IMR-90 (cell line): Measurements from ENCODE around the gene KRTAP4-12. TPM values are rescaled to one million over a fixed set of nuclear protein-coding genes. Genes with fewer than 3 reads are reported as not detected.

ENCODE experiments used
- ATAC-seq: fragments of 200-7000 bp; cut with Tn5 transposase; 2 replicates; pipeline ENCODE4 v1.9.1; 2020; ENCODE audit warnings: low read depth, mild to moderate bottlenecking, moderate library complexity
- BruUV-seq: library from RNA; stranded (reverse); fragments of 400-500 nt; replicated peaks from 2 replicates; lab custom pipeline; 2021; lab: Mats Ljungman, UMichigan
- CTCF ChIA-PET: fragments of 300-600 bp; formaldehyde crosslinking; extraction: SDS; loops from one replicate; lab custom pipeline; 2021; ENCODE audit warnings: antibody characterized with exemption; lab: Yijun Ruan, JAX
- POLR2A ChIA-PET: fragments of 300-600 bp; sonication (Branson Sonifier 250); formaldehyde crosslinking; loops from one replicate; lab custom pipeline; 2022; ENCODE audit warnings: antibody characterized with exemption; ENCODE audit not compliant: unreplicated experiment; lab: Charles Lee
- DNase-seq: peaks from one replicate; pipeline ENCODE4 v3.0.0; 2013
- H2AFZ ChIP-seq: replicated peaks from 2 replicates; pipeline ENCODE3; 2013; ENCODE audit warnings: low read length, mild to moderate bottlenecking; ENCODE audit not compliant: poor library complexity
- H2AK5ac ChIP-seq: 2 replicates; pipeline ENCODE4 v1.6.1; 2013; ENCODE audit warnings: low read depth, low read length, inconsistent platforms
- H2AK9ac ChIP-seq: replicated peaks from 2 replicates; pipeline ENCODE3; 2013; ENCODE audit warnings: mild to moderate bottlenecking, low read depth, low read length, moderate library complexity; ENCODE audit not compliant: poor library complexity
- H2BK120ac ChIP-seq: 2 replicates; pipeline ENCODE4 v1.6.1; 2013; ENCODE audit warnings: low read depth, low read length, inconsistent platforms
- H2BK15ac ChIP-seq: 3 replicates; pipeline ENCODE4 v1.6.1; 2013; ENCODE audit warnings: low read depth, low read length, inconsistent platforms
- H2BK20ac ChIP-seq: 2 replicates; pipeline ENCODE4 v1.6.1; 2013; ENCODE audit warnings: low read depth, mild to moderate bottlenecking, inconsistent platforms, low read length, moderate library complexity
- H2BK5ac ChIP-seq: 2 replicates; pipeline ENCODE4 v1.6.1; 2013; ENCODE audit warnings: mild to moderate bottlenecking, low read depth, low read length, inconsistent platforms; ENCODE audit not compliant: poor library complexity, severe bottlenecking
- H3K14ac ChIP-seq: replicated peaks from 2 replicates; pipeline ENCODE4 v1.6.1; 2013; ENCODE audit warnings: low read depth, low read length, inconsistent platforms
- H3K18ac ChIP-seq: 2 replicates; pipeline ENCODE4 v1.6.1; 2013; ENCODE audit warnings: low read depth, low read length, control low read depth
- H3K23ac ChIP-seq: 2 replicates; pipeline ENCODE4 v1.6.1; 2013; ENCODE audit warnings: low read depth, low read length, inconsistent platforms
- H3K27ac ChIP-seq: 2 replicates; pipeline ENCODE4 v1.5.1; 2013; ENCODE audit warnings: mild to moderate bottlenecking, control low read depth, low read length; ENCODE audit not compliant: insufficient read depth
- H3K27me3 ChIP-seq: 2 replicates; pipeline ENCODE4 v1.6.1; 2013; ENCODE audit warnings: low read length; ENCODE audit not compliant: control insufficient read depth, insufficient read depth
- H3K36me3 ChIP-seq: 2 replicates; pipeline ENCODE4 v1.6.1; 2013; ENCODE audit warnings: low read length, mixed read lengths; ENCODE audit not compliant: control insufficient read depth, insufficient read depth
- H3K4ac ChIP-seq: 2 replicates; pipeline ENCODE4 v1.6.1; 2013; ENCODE audit warnings: low read depth, low read length, inconsistent platforms
- H3K4me1 ChIP-seq: 2 replicates; pipeline ENCODE4 v1.6.1; 2013; ENCODE audit warnings: low read length, mixed read lengths; ENCODE audit not compliant: control insufficient read depth, insufficient read depth
- H3K4me2 ChIP-seq: 2 replicates; pipeline ENCODE4 v1.6.1; 2013; ENCODE audit warnings: low read depth, mild to moderate bottlenecking, control low read depth, low read length, moderate library complexity
- H3K4me3 ChIP-seq: 2 replicates; pipeline ENCODE4 v1.5.1; 2013; ENCODE audit warnings: low read depth, mild to moderate bottlenecking, control low read depth, low read length, moderate library complexity; ENCODE audit not compliant: insufficient read depth
- H3K56ac ChIP-seq: 2 replicates; pipeline ENCODE4 v1.6.1; 2013; ENCODE audit warnings: low read length, inconsistent platforms; ENCODE audit not compliant: insufficient read depth; ENCODE audit errors: extremely low read depth
- H3K79me1 ChIP-seq, 2 experiments: 2 replicates each; pipeline ENCODE4 v1.6.1; 2013; ENCODE audit warnings: low read length in 2 of 2, inconsistent platforms in 1 of 2, low read depth in 1 of 2
- H3K9ac ChIP-seq: 2 replicates; pipeline ENCODE4 v1.6.1; 2013; ENCODE audit warnings: low read depth, low read length, control low read depth
- H3K9me1 ChIP-seq: 2 replicates; pipeline ENCODE4 v1.6.1; 2013; ENCODE audit warnings: low read length, inconsistent platforms; ENCODE audit not compliant: insufficient read depth
- H3K9me3 ChIP-seq: 2 replicates; pipeline ENCODE4 v1.6.1; 2013; ENCODE audit warnings: low read length; ENCODE audit not compliant: control insufficient read depth, insufficient read depth
- H4K20me1 ChIP-seq: 2 replicates; pipeline ENCODE4 v1.6.1; 2013; ENCODE audit warnings: low read length, inconsistent platforms; ENCODE audit not compliant: insufficient read depth
- H4K5ac ChIP-seq: 2 replicates; pipeline ENCODE4 v1.6.1; 2013; ENCODE audit warnings: mild to moderate bottlenecking, low read depth, low read length, control low read depth
- H4K8ac ChIP-seq, 2 experiments: 2 replicates each; pipeline ENCODE4 v1.6.1; 2013; ENCODE audit warnings: low read depth in 2 of 2, low read length in 2 of 2, control low read depth in 1 of 2, inconsistent platforms in 1 of 2
- H4K91ac ChIP-seq: 2 replicates; pipeline ENCODE4 v1.6.1; 2013; ENCODE audit warnings: low read depth, low read length, inconsistent platforms; ENCODE audit not compliant: insufficient read depth
- CEBPB ChIP-seq: IDR thresholded peaks from 2 replicates; pipeline ENCODE4 v1.6.1; 2012; ENCODE audit warnings: low read depth, low read length, improper control_type of control experiment
- FOS ChIP-seq: fragments of 150-350 bp; IDR thresholded peaks from 2 replicates; pipeline ENCODE4 v1.6.1; 2016; ENCODE audit warnings: low read depth, low read length
- POLR2A ChIP-seq: IDR thresholded peaks from 2 replicates; pipeline ENCODE4 v1.6.1; 2012; ENCODE audit warnings: mild to moderate bottlenecking, low read depth, low read length
- RCOR1 ChIP-seq: IDR thresholded peaks from 2 replicates; pipeline ENCODE4 v1.6.1; 2012; ENCODE audit warnings: mild to moderate bottlenecking, low read length, improper control_type of control experiment; ENCODE audit not compliant: insufficient replicate concordance
- RFX5 ChIP-seq: IDR thresholded peaks from 2 replicates; pipeline ENCODE4 v1.8.0; 2012; ENCODE audit warnings: low read depth, mild to moderate bottlenecking, low read length, moderate library complexity
- WGBS, 2 experiments: methylation state at CpG; one replicate each; pipeline versions ENCODE4 v1.1.5 to v1.1.7; 2013; ENCODE audit warnings: missing lambda C conversion rate in 2 of 2; ENCODE audit not compliant: insufficient read length in 1 of 2; ENCODE audit errors: extremely low coverage in 2 of 2; 5-methylcytosine and 5-hydroxymethylcytosine counted together
- dilution Hi-C: fragments of 300-500 bp; cut with HindIII; formaldehyde crosslinking; loops from one replicate; pipeline ENCODE4 v1.14.3; 2018; ENCODE audit warnings: low sequenced_read_pairs; ENCODE audit not compliant: unreplicated experiment
- in situ Hi-C: fragments of 300-500 bp; cut with MboI; formaldehyde crosslinking; loops from 3 replicates; pipeline ENCODE4 v1.14.3; 2019; ENCODE audit warnings: low sequenced_read_pairs, inconsistent platforms, mixed read lengths
- intact Hi-C: fragments of 100-400 bp; cut with micrococcal nuclease; formaldehyde crosslinking; loops from 2 replicates; pipeline ENCODE4 v1.10.0; 2022
- polyA plus RNA-seq, 3 experiments: library from polyadenylated mRNA; depleted of rRNA; stranded (reverse); fragments of >200 nt; gene quantifications; 2 replicates each; pipeline ENCODE4 v1.2.3, GENCODE V29; 2012; ENCODE audit warnings: low replicate concordance in 1 of 3
- total RNA-seq: library from RNA; depleted of rRNA; stranded (reverse); fragments of >200 nt; gene quantifications from 2 replicates; pipeline ENCODE4 v1.2.3, GENCODE V29; 2012
- TF ChIP-seq, protein P1 (sequence below): conservative IDR thresholded peaks from 2 replicates; pipeline ENCODE4 v1.5.1; 2012; ENCODE audit warnings: mild to moderate bottlenecking, low read depth, low read length, improper control_type of control experiment

KRTAP4-12 gene
- total and polyA plus RNA-seq, 2 of the 4 experiments (the other 2 are of a cell fraction) = 0.18 to 1.1 TPM

DNA sequence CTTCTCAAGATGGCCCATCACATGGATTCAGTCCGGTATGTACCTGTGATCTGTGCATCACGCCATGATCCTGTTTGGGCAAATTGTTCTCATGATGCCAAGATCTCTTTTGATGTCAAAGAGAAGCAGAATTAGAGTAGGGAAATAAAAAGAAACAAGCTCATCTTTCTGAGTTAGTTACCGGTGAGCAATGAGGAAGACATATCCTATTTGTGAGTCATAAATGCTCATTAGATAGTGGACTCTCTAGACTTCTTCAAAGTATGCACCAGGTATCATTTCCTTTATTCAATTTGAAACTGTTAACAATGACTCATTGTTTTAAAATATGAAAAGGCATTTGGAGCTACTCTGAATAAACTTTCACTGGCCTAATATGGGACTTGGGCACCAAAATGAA is 8.0 kb upstream of the KRTAP4-12 start:
- intact Hi-C loops = no loop called here
- ATAC-seq = peak; percentile 65; the same call in 1 of the 2 replicates

More for the DNA sequence above, 8.0 kb upstream of the KRTAP4-12 start:
- Histone ChIP-seq H3K4me1 (peaks cover 4% of the 10 kb centered on the region), H2BK120ac (peak overlapping the region; percentile 91), H2BK15ac (peak overlapping the region; percentile 72; the same call in 2 of the 3 replicates), H4K5ac (peak overlapping the region; percentile 95; the same call in 1 of the 2 replicates), H4K20me1 (no peaks in the 10 kb centered on the region), H3K27ac (peak overlapping the region; percentile 16; the same call in 1 of the 2 replicates), H3K56ac (no peak overlapping the region), H2BK20ac (peak overlapping the region; percentile 92), H3K9me1 (no peaks in the 10 kb centered on the region), H4K8ac (peak overlapping the region; percentile 31 to 90), H3K4ac (peak overlapping the region; percentile 77), H2AK9ac (no peak overlapping the region), H3K79me1 (no peaks in the 10 kb centered on the region), H3K14ac (peak overlapping the region; percentile 35), H3K4me3 (no peak overlapping the region), H2BK5ac (peak overlapping the region; percentile 98), H3K27me3 (no peaks in the 10 kb centered on the region), H2AFZ (no peak overlapping the region), H3K36me3 (no peaks in the 10 kb centered on the region), H3K4me2 (peak overlapping the region; percentile 76; the same call in 1 of the 2 replicates), H3K9me3 (no peaks in the 10 kb centered on the region), H3K18ac (peak overlapping the region; percentile 98; the same call in 1 of the 2 replicates), H2AK5ac (peak overlapping the region; percentile 85), H3K9ac (no peak overlapping the region), H3K23ac (no peak overlapping the region), H4K91ac (peak overlapping the region; percentile 74)
- peak; percentile 67 for DNase-seq
- dilution Hi-C loops = no loop called here
- BruUV-seq = no TSS peak
- CTCF ChIA-PET = interaction anchor here (1.0 kb wide), 1 partner anchor 198 kb away, joined by 3 read pairs; no protein-coding TSS in a partner anchor
- POLR2A ChIA-PET = no interaction called here
- no peak for TF ChIP-seq RFX5
- TF ChIP-seq, protein P1, sequence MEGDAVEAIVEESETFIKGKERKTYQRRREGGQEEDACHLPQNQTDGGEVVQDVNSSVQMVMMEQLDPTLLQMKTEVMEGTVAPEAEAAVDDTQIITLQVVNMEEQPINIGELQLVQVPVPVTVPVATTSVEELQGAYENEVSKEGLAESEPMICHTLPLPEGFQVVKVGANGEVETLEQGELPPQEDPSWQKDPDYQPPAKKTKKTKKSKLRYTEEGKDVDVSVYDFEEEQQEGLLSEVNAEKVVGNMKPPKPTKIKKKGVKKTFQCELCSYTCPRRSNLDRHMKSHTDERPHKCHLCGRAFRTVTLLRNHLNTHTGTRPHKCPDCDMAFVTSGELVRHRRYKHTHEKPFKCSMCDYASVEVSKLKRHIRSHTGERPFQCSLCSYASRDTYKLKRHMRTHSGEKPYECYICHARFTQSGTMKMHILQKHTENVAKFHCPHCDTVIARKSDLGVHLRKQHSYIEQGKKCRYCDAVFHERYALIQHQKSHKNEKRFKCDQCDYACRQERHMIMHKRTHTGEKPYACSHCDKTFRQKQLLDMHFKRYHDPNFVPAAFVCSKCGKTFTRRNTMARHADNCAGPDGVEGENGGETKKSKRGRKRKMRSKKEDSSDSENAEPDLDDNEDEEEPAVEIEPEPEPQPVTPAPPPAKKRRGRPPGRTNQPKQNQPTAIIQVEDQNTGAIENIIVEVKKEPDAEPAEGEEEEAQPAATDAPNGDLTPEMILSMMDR = no peak
- no peak for TF ChIP-seq CEBPB
- TF ChIP-seq POLR2A = no peak
- peak; percentile 57; the same call in 1 of the 2 replicates for TF ChIP-seq FOS
- no peak for TF ChIP-seq RCOR1
- in situ Hi-C loops = no loop called here
- no CpG with 5 or more reads among the region's 3 CpGs for WGBS, 2 experiments
